ENCODE measurements around the gene CHRNA3. TPM values are rescaled to one million over a fixed set of nuclear protein-coding genes. Genes with fewer than 3 reads are reported as not detected.
"Not testable (repeated sequence)": the region's sequence is repeated elsewhere in the genome, so short reads cannot be mapped to it uniquely, and the experiment has no call there.

Gene CHRNA3
- total and polyA plus RNA-seq, 2 donors (not counting 1 experiment from before 2014, with no cell fraction given): not detected

- Mint-ChIP-seq H3K4me1 (peaks cover 4% of the 10 kb centered on the region), H3K27me3 (peaks cover 7% of the 10 kb centered on the region), H3K9me3 (ENCODE audit: insufficient read depth) (no peaks in the 10 kb centered on the region), H3K4me3 (no peak overlapping the region), H3K27ac (no peak overlapping the region)
- Histone ChIP-seq H3K4me2 (replicated peaks; ENCODE audit: low read depth, low read length, poor library complexity, severe bottlenecking) (no peak overlapping the region), H3K4me1 (ENCODE audit: control insufficient read depth in 2 of 2, insufficient read depth in 2 of 2, low read length in 2 of 2) (peaks cover 0 to 2% of the 10 kb centered on the region in 2 donors), H3K4me3 (ENCODE audit: control extremely low read depth in 1 of 5, extremely low read depth in 1 of 5, insufficient read depth in 1 of 5, low read depth in 2 of 5, low read length in 4 of 5) (no peak overlapping the region), H4K20me1 (ENCODE audit: control insufficient read depth, insufficient read depth, low read length, poor library complexity, severe bottlenecking) (no peaks in the 10 kb centered on the region), H3K9me3 (ENCODE audit: control extremely low read depth in 1 of 3, control insufficient read depth in 2 of 3, insufficient read depth in 1 of 3, low read length in 2 of 3) (no peaks in the 10 kb centered on the region), H3K27me3 (replicated peaks in 1 of 4; ENCODE audit: control extremely low read depth in 1 of 4, control insufficient read depth in 3 of 4, insufficient read depth in 4 of 4, low read length in 3 of 4) (peaks cover 0 to 11% (median 5%) of the 10 kb centered on the region in 4 experiments), H2AFZ (ENCODE audit: insufficient read depth, low read depth, low read length, poor library complexity, severe bottlenecking) (no peak overlapping the region), H3K9ac (ENCODE audit: low read length) (no peak overlapping the region), H3K27ac (ENCODE audit: low read length in 2 of 2) (no peak overlapping the region), H3K79me2 (ENCODE audit: control insufficient read depth, insufficient read depth, low read length) (no peaks in the 10 kb centered on the region), H3K36me3 (replicated peaks in 1 of 2; ENCODE audit: control extremely low read depth in 1 of 2, control insufficient read depth in 1 of 2, extremely low read depth in 1 of 2, insufficient read depth in 2 of 2, low read length in 1 of 2) (no peaks in the 10 kb centered on the region)
- POLR2A ChIA-PET: no interaction called here
- 100% methylated on average over 1 of the region's 3 CpGs for WGBS (ENCODE audit: insufficient coverage)
- ATAC-seq (ENCODE audit: low read depth): no peak
- intact Hi-C loops (cut with micrococcal nuclease): loop anchor here (10.0 kb wide), 1 partner anchor 291 kb away; no protein-coding TSS in a partner anchor
- CTCF ChIA-PET: interaction anchor here (0.6 to 1.3 kb wide), 2 partner anchors 570 to 1952 kb away, joined by 4 to 5 read pairs; no protein-coding TSS in a partner anchor
- DNase-seq: no peak
- no peak for TF ChIP-seq CTCF (IDR thresholded peaks at IDR 0.05)
- no peak for TF ChIP-seq EZH2 (IDR thresholded peaks at IDR 0.05; ENCODE audit: borderline replicate concordance, insufficient read depth, low read depth, low read length, poor library complexity, severe bottlenecking)
These were observed 6.8 kb downstream of the CHRNA3 start for GRCh38 chr15:78614021-78614420.

- H3K27me3 ChIP-seq (replicated peaks in 1 of 4; ENCODE audit: control extremely low read depth in 1 of 4, control insufficient read depth in 3 of 4, insufficient read depth in 4 of 4, low read length in 3 of 4); H3K27ac Mint-ChIP-seq; H3K36me3 ChIP-seq (replicated peaks in 1 of 2; ENCODE audit: control extremely low read depth in 1 of 2, control insufficient read depth in 1 of 2, extremely low read depth in 1 of 2, insufficient read depth in 2 of 2, low read length in 1 of 2); H3K4me1 ChIP-seq (ENCODE audit: control insufficient read depth in 2 of 2, insufficient read depth in 2 of 2, low read length in 2 of 2); H3K27ac ChIP-seq (ENCODE audit: low read length in 2 of 2); POLR2A ChIA-PET; H3K4me3 Mint-ChIP-seq; H3K4me3 ChIP-seq (ENCODE audit: control extremely low read depth in 1 of 5, extremely low read depth in 1 of 5, insufficient read depth in 1 of 5, low read depth in 2 of 5, low read length in 4 of 5); H4K20me1 ChIP-seq (ENCODE audit: control insufficient read depth, insufficient read depth, low read length, poor library complexity, severe bottlenecking); H3K9me3 ChIP-seq (ENCODE audit: control extremely low read depth in 1 of 3, control insufficient read depth in 2 of 3, insufficient read depth in 1 of 3, low read length in 2 of 3); H3K79me2 ChIP-seq (ENCODE audit: control insufficient read depth, insufficient read depth, low read length); H3K4me2 ChIP-seq (replicated peaks; ENCODE audit: low read depth, low read length, poor library complexity, severe bottlenecking); ATAC-seq (ENCODE audit: low read depth); H3K9ac ChIP-seq (ENCODE audit: low read length); DNase-seq; H3K4me1 Mint-ChIP-seq; H3K9me3 Mint-ChIP-seq (ENCODE audit: insufficient read depth); CTCF ChIA-PET; intact Hi-C loops (cut with micrococcal nuclease); H2AFZ ChIP-seq (ENCODE audit: insufficient read depth, low read depth, low read length, poor library complexity, severe bottlenecking): not testable (repeated sequence)
- no CpG with 5 or more reads among the region's 3 CpGs for WGBS (ENCODE audit: insufficient coverage)
- peaks cover 12% of the 10 kb centered on the region for H3K27me3 Mint-ChIP-seq
These were observed 11.2 kb downstream of the CHRNA3 start for GRCh38 chr15:78609551-78609950.
